Measurements from ENCODE around the gene CUX1.

CUX1 gene

GRCh38 chr7:102055181-102055976 is 238.0 kb downstream of the CUX1 start:
- Histone ChIP-seq H3K9ac (ENCODE audit: low read length in 2 of 2) (no peak overlapping the region), H3K27ac (ENCODE audit: low read length) (no peak overlapping the region), H3K4me1 (ENCODE audit: control insufficient read depth, insufficient read depth, low read length) (no peaks in the 10 kb centered on the region), H3K4me3 (ENCODE audit: low read length in 2 of 2) (no peak overlapping the region), H3K27me3 (ENCODE audit: control insufficient read depth in 1 of 2, insufficient read depth in 2 of 2, low read length in 2 of 2) (no peaks in the 10 kb centered on the region), H3K9me3 (ENCODE audit: control insufficient read depth in 2 of 2, low read length in 2 of 2) (peaks cover 0 to 5% of the 10 kb centered on the region in 2 donors), H3K36me3 (ENCODE audit: control insufficient read depth in 2 of 2, insufficient read depth in 2 of 2, low read length in 2 of 2) (no peaks in the 10 kb centered on the region)

DNA sequence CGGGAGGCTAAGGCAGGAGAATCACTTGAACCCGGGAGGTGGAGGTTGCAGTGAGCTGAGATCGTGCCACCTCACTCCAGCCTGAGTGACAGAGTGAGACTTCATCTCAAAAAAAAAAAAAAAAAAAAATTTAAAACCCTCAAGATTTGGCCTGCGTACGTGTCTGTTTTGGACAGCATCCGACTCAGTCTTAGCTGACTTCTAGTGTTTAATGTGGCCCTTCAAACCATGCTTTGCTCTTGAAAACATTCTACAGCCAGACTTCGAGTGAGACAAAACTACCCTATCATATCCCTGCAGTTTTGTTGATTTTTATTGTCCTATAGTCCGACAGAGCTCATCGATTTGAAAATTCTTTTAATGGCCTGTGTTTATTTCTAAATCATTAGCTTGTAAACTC is 242.1 kb downstream of the CUX1 start:
- Histone ChIP-seq H3K9ac (ENCODE audit: low read length in 2 of 2) (no peak overlapping the region), H3K9me3 (ENCODE audit: control insufficient read depth in 2 of 2, low read length in 2 of 2) (peaks cover 0 to 2% of the 10 kb centered on the region in 2 donors), H3K27me3 (ENCODE audit: control insufficient read depth in 1 of 2, insufficient read depth in 2 of 2, low read length in 2 of 2) (no peaks in the 10 kb centered on the region), H3K27ac (ENCODE audit: low read length) (no peak overlapping the region), H3K36me3 (ENCODE audit: control insufficient read depth in 2 of 2, insufficient read depth in 2 of 2, low read length in 2 of 2) (no peaks in the 10 kb centered on the region), H3K4me3 (ENCODE audit: low read length in 2 of 2) (no peak overlapping the region), H3K4me1 (ENCODE audit: control insufficient read depth, insufficient read depth, low read length) (no peaks in the 10 kb centered on the region)

DNA sequence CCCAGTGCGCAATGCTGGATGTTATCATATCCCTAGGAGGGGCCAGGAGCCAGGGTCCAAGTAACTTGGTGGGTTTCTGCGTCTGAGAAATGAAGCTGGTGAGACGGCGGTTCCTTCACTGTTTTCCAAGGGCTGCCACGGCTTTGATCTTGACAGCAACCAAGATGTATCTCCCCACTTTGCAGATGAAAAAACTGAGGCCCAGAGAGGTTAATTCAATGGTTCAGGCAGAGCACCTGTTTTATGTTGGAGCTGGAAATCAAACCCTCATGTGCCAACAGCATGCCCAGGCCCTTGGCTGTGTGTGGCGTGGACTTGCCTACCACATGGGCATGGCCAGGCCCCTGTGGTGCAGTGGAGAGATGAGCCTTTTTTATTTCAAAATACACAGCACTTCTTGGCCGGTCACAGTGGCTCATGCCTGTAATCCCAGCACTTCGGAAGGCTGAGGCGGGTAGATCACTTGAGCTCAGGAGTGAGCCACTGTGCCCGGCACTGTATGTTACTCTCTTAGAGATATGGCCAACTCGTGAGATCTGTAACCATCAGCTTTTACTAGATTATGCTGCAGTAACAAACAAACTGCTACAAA is 244.0 kb downstream of the CUX1 start:
- no peak overlapping the region for H3K27ac ChIP-seq (ENCODE audit: low read length)

DNA sequence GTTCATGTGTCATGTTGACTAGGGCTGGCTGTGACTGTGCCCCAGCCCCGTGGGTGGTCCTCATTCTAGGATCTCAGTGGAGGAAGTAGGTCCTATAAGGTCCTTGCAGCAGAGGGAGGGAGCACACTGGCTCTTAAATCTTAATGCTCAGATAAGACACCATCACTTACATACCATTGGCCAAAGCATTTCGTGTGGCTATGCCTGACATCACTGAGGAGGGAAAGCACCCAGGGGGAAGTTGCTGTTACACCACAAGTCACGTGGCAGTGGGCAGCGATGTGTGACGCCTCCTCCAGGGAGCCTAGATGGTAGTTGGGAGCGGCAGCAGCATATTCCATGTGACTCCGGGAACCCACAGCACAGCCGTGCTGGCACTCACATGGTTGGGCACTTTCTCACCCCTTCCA is 244.6 kb downstream of the CUX1 start:
- Histone ChIP-seq H3K9me3 (ENCODE audit: control insufficient read depth in 2 of 2, low read length in 2 of 2) (no peaks in the 10 kb centered on the region), H3K4me1 (ENCODE audit: control insufficient read depth, insufficient read depth, low read length) (peaks cover 4% of the 10 kb centered on the region), H3K9ac (ENCODE audit: low read length in 2 of 2) (no peak overlapping the region), H3K27me3 (ENCODE audit: control insufficient read depth in 1 of 2, insufficient read depth in 2 of 2, low read length in 2 of 2) (no peaks in the 10 kb centered on the region), H3K36me3 (ENCODE audit: control insufficient read depth in 2 of 2, insufficient read depth in 2 of 2, low read length in 2 of 2) (no peaks in the 10 kb centered on the region), H3K4me3 (ENCODE audit: low read length in 2 of 2) (no peak overlapping the region), H3K27ac (ENCODE audit: low read length) (no peak overlapping the region)

More for the DNA sequence above, 244.0 kb downstream of the CUX1 start:
- Histone ChIP-seq H3K36me3 (ENCODE audit: control insufficient read depth in 2 of 2, insufficient read depth in 2 of 2, low read length in 2 of 2) (no peaks in the 10 kb centered on the region), H3K4me1 (ENCODE audit: control insufficient read depth, insufficient read depth, low read length) (peaks cover 4% of the 10 kb centered on the region), H3K9ac (ENCODE audit: low read length in 2 of 2) (no peak overlapping the region), H3K27me3 (ENCODE audit: control insufficient read depth in 1 of 2, insufficient read depth in 2 of 2, low read length in 2 of 2) (no peaks in the 10 kb centered on the region), H3K9me3 (ENCODE audit: control insufficient read depth in 2 of 2, low read length in 2 of 2) (no peaks in the 10 kb centered on the region), H3K4me3 (ENCODE audit: low read length in 2 of 2) (no peak overlapping the region)

GRCh38 chr7:102063690-102064180 is 246.3 kb downstream of the CUX1 start:
- no peaks in the 10 kb centered on the region for H3K9me3 ChIP-seq (ENCODE audit: control insufficient read depth in 2 of 2, low read length in 2 of 2)
- H3K36me3 ChIP-seq (ENCODE audit: control insufficient read depth in 2 of 2, insufficient read depth in 2 of 2, low read length in 2 of 2), result peaks cover 0 to under 1% of the 10 kb centered on the region in 2 donors
- no peak overlapping the region for H3K9ac ChIP-seq (ENCODE audit: low read length in 2 of 2)
- H3K27me3 ChIP-seq (ENCODE audit: control insufficient read depth in 1 of 2, insufficient read depth in 2 of 2, low read length in 2 of 2), result no peaks in the 10 kb centered on the region
- H3K4me3 ChIP-seq (ENCODE audit: low read length in 2 of 2), result no peak overlapping the region
- H3K27ac ChIP-seq (ENCODE audit: low read length), result no peak overlapping the region
- H3K4me1 ChIP-seq (ENCODE audit: control insufficient read depth, insufficient read depth, low read length), result peaks cover 4% of the 10 kb centered on the region

GRCh38 chr7:102064361-102065025 is 247.1 kb downstream of the CUX1 start:
- no peaks in the 10 kb centered on the region for H3K9me3 ChIP-seq (ENCODE audit: control insufficient read depth in 2 of 2, low read length in 2 of 2)
- no peaks in the 10 kb centered on the region for H3K27me3 ChIP-seq (ENCODE audit: control insufficient read depth in 1 of 2, insufficient read depth in 2 of 2, low read length in 2 of 2)
- no peak overlapping the region for H3K4me3 ChIP-seq (ENCODE audit: low read length in 2 of 2)
- no peak overlapping the region for H3K27ac ChIP-seq (ENCODE audit: low read length)
- no peak overlapping the region for H3K9ac ChIP-seq (ENCODE audit: low read length in 2 of 2)
- peaks cover 4% of the 10 kb centered on the region for H3K4me1 ChIP-seq (ENCODE audit: control insufficient read depth, insufficient read depth, low read length)
- H3K36me3 ChIP-seq (ENCODE audit: control insufficient read depth in 2 of 2, insufficient read depth in 2 of 2, low read length in 2 of 2), result peaks cover 0 to 2% of the 10 kb centered on the region in 2 donors

- no peaks in the 10 kb centered on the region for H3K9me3 ChIP-seq (ENCODE audit: control insufficient read depth in 2 of 2, low read length in 2 of 2)
- H3K36me3 ChIP-seq (ENCODE audit: control insufficient read depth in 2 of 2, insufficient read depth in 2 of 2, low read length in 2 of 2), result peaks cover 0 to 2% of the 10 kb centered on the region in 2 donors
- H3K9ac ChIP-seq (ENCODE audit: low read length in 2 of 2), result no peak overlapping the region
- H3K4me1 ChIP-seq (ENCODE audit: control insufficient read depth, insufficient read depth, low read length), result peaks cover 4% of the 10 kb centered on the region
- no peak overlapping the region for H3K27ac ChIP-seq (ENCODE audit: low read length)
- H3K4me3 ChIP-seq (ENCODE audit: low read length in 2 of 2), result no peak overlapping the region
- no peaks in the 10 kb centered on the region for H3K27me3 ChIP-seq (ENCODE audit: control insufficient read depth in 1 of 2, insufficient read depth in 2 of 2, low read length in 2 of 2)
Measured at GRCh38 chr7:102065226-102065625, 247.8 kb downstream of the CUX1 start.

DNA sequence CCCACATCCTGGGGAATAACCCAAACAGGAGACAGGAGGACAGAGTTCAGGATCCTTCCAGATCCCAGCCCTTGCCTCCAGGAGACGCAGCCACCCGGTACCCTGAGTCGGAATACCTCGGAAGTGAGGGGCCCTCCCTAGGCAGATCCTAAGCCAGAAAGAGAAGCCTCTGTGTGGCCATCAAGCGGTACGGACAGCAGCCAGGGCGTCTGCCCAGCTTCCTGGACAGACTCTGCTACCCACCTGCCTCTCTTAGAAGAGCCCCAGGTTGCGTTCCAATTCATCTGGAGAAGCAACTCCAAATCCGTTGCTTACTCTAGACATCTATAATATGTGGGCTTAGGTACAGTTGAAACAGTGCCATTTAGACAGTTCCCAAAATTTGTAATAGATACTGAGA is 249.1 kb downstream of the CUX1 start:
- Histone ChIP-seq H3K36me3 (ENCODE audit: control insufficient read depth in 2 of 2, insufficient read depth in 2 of 2, low read length in 2 of 2) (peaks cover 0 to 5% of the 10 kb centered on the region in 2 donors), H3K27me3 (ENCODE audit: control insufficient read depth in 1 of 2, insufficient read depth in 2 of 2, low read length in 2 of 2) (no peaks in the 10 kb centered on the region), H3K9ac (ENCODE audit: low read length in 2 of 2) (no peak overlapping the region), H3K27ac (ENCODE audit: low read length) (no peak overlapping the region), H3K4me3 (ENCODE audit: low read length in 2 of 2) (no peak overlapping the region), H3K9me3 (ENCODE audit: control insufficient read depth in 2 of 2, low read length in 2 of 2) (no peaks in the 10 kb centered on the region), H3K4me1 (ENCODE audit: control insufficient read depth, insufficient read depth, low read length) (peaks cover 4% of the 10 kb centered on the region)

DNA sequence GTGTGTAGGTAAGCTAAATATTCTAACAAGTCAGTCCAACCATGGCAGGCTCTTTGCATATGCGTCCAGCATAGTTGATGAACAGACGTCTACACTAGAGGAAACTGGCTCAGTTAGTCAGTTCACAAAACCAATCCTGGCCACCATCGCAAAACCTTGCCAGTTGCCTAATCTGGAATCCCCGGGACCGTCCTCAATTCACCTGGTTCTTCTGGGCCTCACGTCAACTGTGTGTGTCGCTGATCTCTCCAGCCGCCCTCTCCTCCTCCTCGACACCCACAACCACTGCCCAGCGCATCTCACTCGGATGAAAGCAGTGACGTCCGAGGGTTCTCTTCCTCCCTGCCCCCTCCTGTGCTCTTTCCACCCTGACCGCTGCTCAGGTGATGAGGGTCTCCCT is 251.4 kb downstream of the CUX1 start:
- H3K9ac ChIP-seq (ENCODE audit: low read length in 2 of 2), result no peak overlapping the region
- peaks cover 4 to 10% of the 10 kb centered on the region in 2 donors for H3K36me3 ChIP-seq (ENCODE audit: control insufficient read depth in 2 of 2, insufficient read depth in 2 of 2, low read length in 2 of 2)
- no peak overlapping the region for H3K27ac ChIP-seq (ENCODE audit: low read length)
- H3K27me3 ChIP-seq (ENCODE audit: control insufficient read depth in 1 of 2, insufficient read depth in 2 of 2, low read length in 2 of 2), result no peaks in the 10 kb centered on the region
- H3K4me1 ChIP-seq (ENCODE audit: control insufficient read depth, insufficient read depth, low read length), result peaks cover 4% of the 10 kb centered on the region
- no peak overlapping the region for H3K4me3 ChIP-seq (ENCODE audit: low read length in 2 of 2)
- H3K9me3 ChIP-seq (ENCODE audit: control insufficient read depth in 2 of 2, low read length in 2 of 2), result no peaks in the 10 kb centered on the region

DNA sequence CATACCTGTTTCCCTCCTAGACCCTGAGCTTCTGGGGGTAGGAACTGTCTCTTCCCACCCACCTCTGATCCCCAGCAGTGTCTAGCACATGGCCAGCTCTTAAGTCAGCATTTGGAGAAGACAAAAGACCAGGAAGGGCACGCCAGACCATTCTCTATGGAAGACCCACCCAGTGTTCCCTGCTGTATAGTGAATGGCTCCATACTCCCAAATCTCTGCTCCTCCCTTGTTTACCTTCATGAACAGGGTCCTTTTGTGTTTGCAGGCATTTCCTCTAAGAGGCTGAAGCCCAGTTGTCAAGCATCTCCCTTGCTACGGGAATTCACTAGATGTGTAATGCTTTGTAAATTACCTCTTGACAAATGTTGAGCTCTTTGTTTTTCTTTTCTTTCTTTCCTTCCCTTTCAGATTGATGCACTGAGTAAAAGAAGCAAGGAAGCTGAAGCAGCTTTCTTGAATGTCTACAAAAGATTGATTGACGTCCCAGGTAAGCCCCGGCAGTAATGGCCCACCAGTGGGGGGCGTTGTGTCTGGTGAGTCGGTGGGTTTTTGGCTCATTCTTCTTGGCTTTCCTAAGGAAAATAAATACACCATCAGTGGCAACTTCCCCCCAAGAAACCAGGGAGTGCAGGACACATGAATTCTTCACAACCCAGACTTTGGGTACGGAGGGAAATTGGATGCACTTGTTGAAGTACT is 252.7 kb downstream of the CUX1 start:
- no peak overlapping the region for H3K9ac ChIP-seq (ENCODE audit: low read length in 2 of 2)
- H3K36me3 ChIP-seq (ENCODE audit: control insufficient read depth in 2 of 2, insufficient read depth in 2 of 2, low read length in 2 of 2), result peaks cover 4 to 10% of the 10 kb centered on the region in 2 donors
- H3K4me3 ChIP-seq (ENCODE audit: low read length in 2 of 2), result no peak overlapping the region
- H3K9me3 ChIP-seq (ENCODE audit: control insufficient read depth in 2 of 2, low read length in 2 of 2), result no peaks in the 10 kb centered on the region
- H3K27me3 ChIP-seq (ENCODE audit: control insufficient read depth in 1 of 2, insufficient read depth in 2 of 2, low read length in 2 of 2), result no peaks in the 10 kb centered on the region
- H3K4me1 ChIP-seq (ENCODE audit: control insufficient read depth, insufficient read depth, low read length), result peaks cover 2% of the 10 kb centered on the region
- no peak overlapping the region for H3K27ac ChIP-seq (ENCODE audit: low read length)
